ENCODE measurements around the gene CRYBA1.
A peak's percentile ranks its signal among the peaks of the same experiment; 100 is the strongest.
"Not testable (repeated sequence)": the region's sequence is repeated elsewhere in the genome, so short reads cannot be mapped to it uniquely, and the experiment has no call there.

CRYBA1 gene

DNA sequence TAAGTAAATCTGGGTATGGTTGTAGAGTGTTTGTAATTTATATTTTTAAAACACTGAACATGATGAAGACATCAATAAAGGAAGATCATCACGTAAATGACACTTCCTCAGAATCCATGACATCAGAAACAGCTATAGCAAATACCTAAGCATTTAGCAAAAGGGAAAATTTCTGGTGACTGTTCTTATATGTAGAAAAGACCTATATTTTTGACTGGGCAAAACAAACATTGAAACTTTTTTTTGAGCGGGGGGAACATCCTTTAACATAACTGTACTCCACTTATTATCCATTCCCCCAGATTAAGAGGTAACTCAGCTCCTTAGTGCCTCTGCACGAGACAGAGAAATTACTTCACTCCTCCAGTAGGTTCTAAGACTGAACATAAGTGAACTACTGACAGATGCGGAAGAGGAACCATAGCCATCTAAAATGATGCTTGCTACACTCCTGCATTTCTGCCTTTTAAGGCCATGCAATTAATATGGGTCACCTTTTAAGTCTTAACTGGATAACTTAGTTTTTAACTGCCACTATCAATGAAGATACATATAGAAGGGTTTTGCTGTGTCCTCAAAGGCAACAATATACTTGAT is 9.4 kb downstream of the CRYBA1 start:
- TF ChIP-seq POLR2A (IDR thresholded peaks at IDR 0.05; ENCODE audit: low read depth, low read length) (no peak), TAF1 (IDR thresholded peaks at IDR 0.05; ENCODE audit: borderline replicate concordance, low read depth, low read length) (no peak), POLR2AphosphoS5 (IDR thresholded peaks at IDR 0.05; ENCODE audit: low read depth, low read length) (no peak)
- DNase-seq (ENCODE audit: insufficient read length): no peak
- no peak for FAIRE-seq

DNA sequence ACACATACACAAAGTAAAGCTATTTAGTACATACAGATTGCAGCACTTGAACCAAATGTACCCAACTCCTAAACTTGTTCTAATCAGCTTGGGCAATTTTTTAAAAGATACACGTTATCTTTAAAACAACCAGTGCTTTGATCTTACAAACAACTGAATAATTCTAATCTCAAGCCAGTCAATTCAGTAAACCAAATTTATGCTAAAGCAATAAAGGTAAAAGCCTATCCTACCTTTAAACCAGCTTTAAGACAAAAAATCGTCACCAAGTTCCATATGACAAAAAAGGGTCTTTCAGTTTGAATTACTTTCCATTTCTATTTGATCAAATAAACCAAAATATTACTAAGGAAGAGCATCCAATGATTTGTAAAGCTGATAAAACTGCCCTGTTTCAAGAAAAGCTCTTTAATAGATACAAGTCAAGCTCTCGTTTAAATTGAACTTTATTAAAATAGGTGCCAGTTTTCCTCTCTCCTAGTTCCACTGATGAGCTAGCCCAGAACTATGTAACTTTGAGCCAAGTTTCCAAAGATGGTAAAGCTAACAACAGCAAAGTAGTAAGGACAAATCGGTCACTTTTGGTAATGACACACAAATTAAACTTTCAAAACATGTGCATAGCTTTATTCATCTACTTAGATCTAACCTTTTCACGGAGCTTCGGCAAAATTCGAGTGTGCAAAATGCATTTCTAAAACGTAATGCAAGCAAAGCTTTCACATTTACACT is 10.2 kb downstream of the CRYBA1 start:
- TF ChIP-seq POLR2AphosphoS5 (IDR thresholded peaks at IDR 0.05; ENCODE audit: low read depth, low read length) (no peak), POLR2A (IDR thresholded peaks at IDR 0.05; ENCODE audit: low read depth, low read length) (no peak), TAF1 (IDR thresholded peaks at IDR 0.05; ENCODE audit: borderline replicate concordance, low read depth, low read length) (no peak)
- FAIRE-seq (no peak), DNase-seq (ENCODE audit: insufficient read length) (no peak)

DNA sequence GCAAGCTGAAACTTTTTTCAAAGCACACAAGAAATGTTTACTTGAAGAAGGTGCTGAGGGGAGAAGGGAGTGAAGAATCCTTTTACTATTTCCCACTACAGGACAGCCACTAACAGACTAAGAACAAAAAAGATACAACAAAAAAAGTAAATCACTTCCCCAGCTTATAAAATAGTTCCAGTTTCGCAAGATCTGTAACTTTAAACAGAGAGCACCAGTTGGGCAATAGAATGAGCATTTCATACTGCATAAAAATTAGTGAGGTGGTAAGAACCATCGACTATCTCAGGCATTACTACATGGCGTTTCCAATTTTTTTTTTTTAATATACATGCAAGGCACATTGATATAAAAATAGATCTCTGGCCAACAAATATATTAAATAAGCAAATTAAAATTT is 11.1 kb downstream of the CRYBA1 start:
- FAIRE-seq (no peak), DNase-seq (ENCODE audit: insufficient read length) (no peak)
- TF ChIP-seq POLR2AphosphoS5 (IDR thresholded peaks at IDR 0.05; ENCODE audit: low read depth, low read length) (no peak), TAF1 (IDR thresholded peaks at IDR 0.05; ENCODE audit: borderline replicate concordance, low read depth, low read length) (no peak)

DNA sequence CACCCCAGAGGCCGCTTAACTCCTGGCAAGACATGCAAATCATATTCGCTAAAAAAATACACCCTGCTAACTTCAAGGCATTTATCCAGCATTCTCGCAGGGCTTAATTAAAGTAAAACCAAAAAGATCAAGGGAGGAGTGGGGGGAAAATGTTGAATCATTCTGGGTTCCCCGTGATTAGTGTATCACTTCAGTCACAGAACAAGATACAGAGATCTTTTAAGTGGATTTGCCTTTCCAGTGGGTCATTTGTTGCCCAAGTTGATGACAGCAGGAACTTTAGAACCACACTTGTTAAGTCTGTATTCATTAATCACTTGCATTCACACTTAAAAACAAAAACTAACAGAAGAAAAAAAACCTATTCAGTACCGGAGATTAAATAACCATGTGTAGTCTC is 17.3 kb downstream of the CRYBA1 start:
- DNase-seq (ENCODE audit: insufficient read length) (no peak), FAIRE-seq (no peak)
- no peak for TF ChIP-seq POLR2A (IDR thresholded peaks at IDR 0.05; ENCODE audit: low read depth, low read length)
- TF ChIP-seq TAF1 (IDR thresholded peaks at IDR 0.05; ENCODE audit: borderline replicate concordance, low read depth, low read length): no peak
- TF ChIP-seq POLR2AphosphoS5 (IDR thresholded peaks at IDR 0.05; ENCODE audit: low read depth, low read length): no peak

DNA sequence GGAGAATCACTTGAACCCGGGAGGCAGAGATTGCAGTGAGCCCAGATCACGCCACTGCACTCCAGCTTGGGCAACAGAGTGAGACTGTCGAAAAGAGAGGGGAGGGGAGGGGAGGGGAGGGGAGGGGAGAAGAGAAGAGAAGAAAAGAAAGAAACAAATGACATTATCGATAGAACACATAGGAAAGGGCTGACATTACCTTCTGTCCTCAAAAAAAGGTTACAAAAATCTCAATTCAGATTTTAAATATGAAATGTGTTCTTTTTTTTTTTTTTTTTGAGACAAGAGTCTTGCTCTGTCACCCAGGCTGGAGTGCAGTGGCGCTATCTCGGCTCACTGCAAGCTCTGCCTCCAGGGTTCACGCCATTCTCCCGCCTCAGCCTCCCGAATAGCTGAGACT is 25.3 kb downstream of the CRYBA1 start:
- not testable (repeated sequence) for DNase-seq (ENCODE audit: insufficient read length); FAIRE-seq

DNA sequence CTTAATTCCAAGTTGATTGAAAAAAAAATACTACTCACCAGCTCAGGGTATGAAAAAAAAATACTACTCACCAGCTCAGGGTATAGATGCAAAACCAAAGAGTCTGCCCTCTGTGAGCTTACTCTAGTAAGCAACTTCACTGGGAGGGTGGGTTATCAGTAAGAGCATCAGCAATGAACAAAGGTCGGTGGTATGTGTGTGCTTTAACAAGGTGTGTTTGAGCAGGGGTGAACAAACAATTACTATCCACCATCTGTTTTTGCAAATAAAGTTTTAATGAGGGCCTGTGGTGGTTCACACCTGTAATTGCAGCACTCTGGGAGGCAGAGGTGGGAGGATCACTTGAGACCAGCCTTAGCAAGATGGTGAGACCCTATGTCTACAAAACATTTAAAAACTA is 27.3 kb downstream of the CRYBA1 start:
- no peak for FAIRE-seq
- no peak for DNase-seq (ENCODE audit: insufficient read length)
- no peak for TF ChIP-seq POLR2AphosphoS5 (IDR thresholded peaks at IDR 0.05; ENCODE audit: low read depth, low read length)
- TF ChIP-seq TAF1 (IDR thresholded peaks at IDR 0.05; ENCODE audit: borderline replicate concordance, low read depth, low read length): no peak
- no peak for TF ChIP-seq POLR2A (IDR thresholded peaks at IDR 0.05; ENCODE audit: low read depth, low read length)

DNA sequence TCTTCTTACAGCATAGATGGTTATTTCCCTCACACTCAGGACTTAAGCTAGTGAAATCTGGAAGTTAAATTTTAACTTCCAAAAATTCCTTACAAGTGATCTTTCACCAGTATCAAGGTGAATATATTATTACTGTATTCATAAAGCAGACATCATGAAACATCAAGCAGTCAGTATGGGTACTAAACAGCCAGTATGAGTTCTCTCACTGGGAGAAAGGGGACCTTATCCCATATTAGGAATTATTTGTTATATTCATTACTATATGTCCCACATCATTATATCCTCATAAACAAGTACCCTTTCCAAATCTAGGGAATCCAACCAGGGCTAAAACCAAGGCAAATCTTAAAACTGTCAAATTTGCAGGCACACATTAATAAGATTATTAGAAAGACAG is 32.0 kb downstream of the CRYBA1 start:
- no peak for FAIRE-seq

DNA sequence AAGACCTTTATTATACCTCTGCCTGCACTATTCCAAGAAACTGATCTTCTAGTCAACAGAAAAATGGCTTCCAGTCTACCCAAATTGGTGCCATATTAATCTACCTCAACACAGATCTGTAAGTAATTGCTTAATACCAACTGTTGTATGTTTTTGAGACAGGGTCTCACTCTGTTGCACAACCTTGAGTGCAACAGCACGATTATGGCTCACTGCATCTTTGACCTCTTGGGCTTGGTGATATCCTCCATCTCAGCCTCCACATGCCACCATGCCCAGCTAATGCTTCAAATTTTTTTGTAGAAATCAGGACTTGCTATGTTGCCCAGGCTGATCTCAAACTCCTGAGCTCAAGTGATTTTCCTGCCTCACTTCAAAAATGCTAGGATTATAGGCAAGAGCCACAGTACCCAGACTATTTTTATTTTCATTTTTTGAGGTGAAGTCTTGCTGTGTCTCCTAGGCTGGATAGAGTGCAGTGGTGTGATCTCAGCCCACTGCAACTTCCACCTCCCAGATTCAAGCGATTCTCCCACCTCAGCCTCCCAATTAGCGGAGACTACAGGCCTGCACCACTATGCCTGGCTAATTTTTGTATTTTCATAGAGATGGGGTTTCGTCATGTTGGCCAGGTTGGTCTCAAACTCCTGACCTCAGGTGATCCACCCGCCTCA is 32.9 kb downstream of the CRYBA1 start:
- DNase-seq (ENCODE audit: insufficient read length) (no peak), FAIRE-seq (no peak)
- no peak for TF ChIP-seq TAF1 (IDR thresholded peaks at IDR 0.05; ENCODE audit: borderline replicate concordance, low read depth, low read length)
- peak; percentile 55 for TF ChIP-seq POLR2A (IDR thresholded peaks at IDR 0.05; ENCODE audit: low read depth, low read length)
- TF ChIP-seq POLR2AphosphoS5 (IDR thresholded peaks at IDR 0.05; ENCODE audit: low read depth, low read length): peak; percentile 44; the same call in 1 of the 2 replicates

More for the DNA sequence above, 32.0 kb downstream of the CRYBA1 start:
- TF ChIP-seq POLR2A (IDR thresholded peaks at IDR 0.05; ENCODE audit: low read depth, low read length) (no peak), POLR2AphosphoS5 (IDR thresholded peaks at IDR 0.05; ENCODE audit: low read depth, low read length) (no peak), TAF1 (IDR thresholded peaks at IDR 0.05; ENCODE audit: borderline replicate concordance, low read depth, low read length) (no peak)
- DNase-seq (ENCODE audit: insufficient read length): no peak

DNA sequence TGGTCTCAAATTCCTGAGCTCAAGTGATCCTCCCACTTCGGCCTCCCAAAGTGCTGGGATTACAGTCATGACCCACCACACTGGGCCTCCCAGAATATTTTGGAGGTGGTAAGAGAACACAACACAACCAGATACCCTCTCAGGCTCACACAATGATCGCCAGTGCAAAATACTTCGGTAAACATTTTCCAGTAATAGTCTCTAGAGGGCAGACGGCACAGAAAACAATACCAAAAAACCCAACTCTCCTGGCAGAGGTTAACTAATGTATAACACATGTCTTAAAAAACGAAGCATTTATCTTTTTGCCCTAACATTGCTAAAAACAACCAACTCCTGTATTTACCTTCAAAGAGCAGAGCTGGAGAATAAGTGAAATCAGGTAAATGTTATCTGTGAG is 36.8 kb downstream of the CRYBA1 start:
- no peak for TF ChIP-seq TAF1 (IDR thresholded peaks at IDR 0.05; ENCODE audit: borderline replicate concordance, low read depth, low read length)
- TF ChIP-seq POLR2AphosphoS5 (IDR thresholded peaks at IDR 0.05; ENCODE audit: low read depth, low read length): no peak
- 0 out of 2 replicates have a peak, but pooled peaks have one; percentile 1 for TF ChIP-seq POLR2A (IDR thresholded peaks at IDR 0.05; ENCODE audit: low read depth, low read length)
- DNase-seq (ENCODE audit: insufficient read length) (no peak), FAIRE-seq (no peak)

DNA sequence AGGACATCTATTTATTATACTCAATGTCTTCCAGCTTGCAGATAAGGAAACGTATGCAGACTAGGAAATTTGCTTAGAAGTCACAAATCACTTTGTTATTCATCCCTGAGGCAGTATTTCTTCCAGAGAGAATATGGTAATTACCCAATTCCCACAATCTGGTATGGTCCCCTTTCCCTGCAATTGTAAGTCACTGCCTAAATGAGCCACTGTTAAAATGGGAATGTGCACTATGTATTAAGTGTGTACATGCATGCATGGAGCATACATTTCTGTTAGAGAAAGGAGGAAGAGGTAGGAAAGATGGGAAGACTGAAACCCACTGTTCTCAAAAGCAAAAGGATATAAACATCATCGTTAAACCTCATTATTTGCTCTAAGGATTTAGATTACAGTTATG is 37.3 kb downstream of the CRYBA1 start:
- TF ChIP-seq POLR2A (IDR thresholded peaks at IDR 0.05; ENCODE audit: low read depth, low read length) (0 out of 2 replicates have a peak, but pooled peaks have one; percentile 33), POLR2AphosphoS5 (IDR thresholded peaks at IDR 0.05; ENCODE audit: low read depth, low read length) (no peak)

DNA sequence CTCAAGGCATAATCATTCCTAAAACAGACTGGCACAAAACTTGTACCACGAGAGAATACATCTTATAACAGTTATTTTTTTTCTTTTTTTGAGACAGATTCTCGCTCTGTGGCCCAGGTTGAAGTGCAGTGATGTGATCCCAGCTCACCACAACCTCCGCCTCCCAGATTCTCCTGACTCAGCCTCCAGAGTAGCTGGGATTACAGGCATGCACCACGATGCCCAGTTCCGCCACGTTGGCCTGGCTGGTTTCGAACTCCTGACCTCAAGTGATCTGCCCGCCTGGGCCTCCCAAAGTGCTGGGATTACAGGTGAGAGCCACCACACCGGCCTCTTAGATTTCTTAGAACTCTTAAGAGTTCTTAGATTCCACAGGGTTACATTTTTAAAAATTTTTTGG is 43.2 kb downstream of the CRYBA1 start:
- no peak for FAIRE-seq
- TF ChIP-seq POLR2A (IDR thresholded peaks at IDR 0.05; ENCODE audit: low read depth, low read length) (no peak), TAF1 (IDR thresholded peaks at IDR 0.05; ENCODE audit: borderline replicate concordance, low read depth, low read length) (no peak), POLR2AphosphoS5 (IDR thresholded peaks at IDR 0.05; ENCODE audit: low read depth, low read length) (no peak)

More for the DNA sequence above, 37.3 kb downstream of the CRYBA1 start:
- DNase-seq (ENCODE audit: insufficient read length) (no peak), FAIRE-seq (no peak)

More for the DNA sequence above, 43.2 kb downstream of the CRYBA1 start:
- no peak for DNase-seq (ENCODE audit: insufficient read length)
